GM12864 (cell line): ENCODE measurements around the gene RNF227.

Experiments
- DNase-seq: peaks from one replicate; pipeline ENCODE4 v3.0.0-alpha.2; 2011; ENCODE audit warnings: low read depth
- H3K4me3 ChIP-seq: 2 replicates; pipeline ENCODE4 v1.5.1; 2011; ENCODE audit warnings: mild to moderate bottlenecking, low read depth, low read length, control low read depth
- TF ChIP-seq, protein P1 (sequence below): IDR thresholded peaks from 2 replicates; pipeline ENCODE4 v1.5.1; 2011; ENCODE audit warnings: low read depth, mild to moderate bottlenecking, moderate library complexity, low read length, control low read depth, inconsistent platforms; ENCODE audit errors: missing control alignments

Gene RNF227

DNA sequence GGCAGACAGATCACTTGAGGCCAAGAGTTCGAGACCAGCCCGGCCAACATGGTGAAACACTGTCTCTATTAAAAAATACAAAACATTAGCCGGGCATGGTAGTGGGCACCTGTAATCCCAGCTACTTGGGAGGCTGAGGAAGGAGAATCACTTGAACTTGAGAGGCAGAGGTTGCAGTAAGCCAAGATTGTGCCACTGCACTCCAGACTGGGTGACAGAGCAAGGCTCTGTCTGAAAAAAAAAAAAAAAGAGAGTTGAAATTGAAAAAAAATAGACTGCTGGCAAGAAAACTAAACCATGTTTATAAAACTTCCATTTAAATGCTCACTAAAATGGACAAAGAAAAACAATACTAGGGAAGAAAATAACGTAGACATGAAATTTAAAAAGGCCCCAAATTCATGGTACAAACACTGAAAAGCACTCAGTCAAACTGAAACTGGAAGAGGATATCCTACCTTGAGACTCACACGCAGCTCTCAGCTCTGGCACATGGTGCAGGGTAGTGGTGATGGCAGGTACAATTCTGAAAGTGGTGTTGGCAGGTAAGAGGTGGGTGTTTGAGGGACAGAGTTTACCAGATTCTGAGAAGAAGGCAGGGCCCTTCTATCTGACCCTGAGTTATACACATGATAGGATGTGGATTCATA lies 35.2 kb upstream of the RNF227 start:
- no peak overlapping the region for H3K4me3 ChIP-seq
- TF ChIP-seq, protein P1, sequence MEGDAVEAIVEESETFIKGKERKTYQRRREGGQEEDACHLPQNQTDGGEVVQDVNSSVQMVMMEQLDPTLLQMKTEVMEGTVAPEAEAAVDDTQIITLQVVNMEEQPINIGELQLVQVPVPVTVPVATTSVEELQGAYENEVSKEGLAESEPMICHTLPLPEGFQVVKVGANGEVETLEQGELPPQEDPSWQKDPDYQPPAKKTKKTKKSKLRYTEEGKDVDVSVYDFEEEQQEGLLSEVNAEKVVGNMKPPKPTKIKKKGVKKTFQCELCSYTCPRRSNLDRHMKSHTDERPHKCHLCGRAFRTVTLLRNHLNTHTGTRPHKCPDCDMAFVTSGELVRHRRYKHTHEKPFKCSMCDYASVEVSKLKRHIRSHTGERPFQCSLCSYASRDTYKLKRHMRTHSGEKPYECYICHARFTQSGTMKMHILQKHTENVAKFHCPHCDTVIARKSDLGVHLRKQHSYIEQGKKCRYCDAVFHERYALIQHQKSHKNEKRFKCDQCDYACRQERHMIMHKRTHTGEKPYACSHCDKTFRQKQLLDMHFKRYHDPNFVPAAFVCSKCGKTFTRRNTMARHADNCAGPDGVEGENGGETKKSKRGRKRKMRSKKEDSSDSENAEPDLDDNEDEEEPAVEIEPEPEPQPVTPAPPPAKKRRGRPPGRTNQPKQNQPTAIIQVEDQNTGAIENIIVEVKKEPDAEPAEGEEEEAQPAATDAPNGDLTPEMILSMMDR, result no peak
- DNase-seq, result no peak

DNA sequence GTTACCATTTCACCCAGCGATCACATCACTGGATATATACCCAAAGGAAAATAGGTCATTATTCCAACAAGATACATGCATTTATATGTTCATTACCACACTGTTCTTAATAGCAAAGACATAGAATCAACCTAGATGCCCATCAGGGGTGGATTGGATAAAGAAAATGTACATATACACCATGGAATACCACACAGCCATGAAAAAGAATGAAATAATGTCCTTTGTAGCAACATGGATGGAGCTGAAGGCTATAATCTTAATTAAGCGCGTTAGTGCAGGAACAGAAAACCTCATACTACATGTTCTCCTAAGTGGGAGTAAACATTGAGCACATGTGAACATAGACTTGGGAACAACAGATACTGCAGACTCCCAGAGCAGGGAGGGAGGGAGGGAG lies 34.5 kb upstream of the RNF227 start:
- no peak overlapping the region for H3K4me3 ChIP-seq
- TF ChIP-seq, protein P1, result no peak
- no peak for DNase-seq

DNA sequence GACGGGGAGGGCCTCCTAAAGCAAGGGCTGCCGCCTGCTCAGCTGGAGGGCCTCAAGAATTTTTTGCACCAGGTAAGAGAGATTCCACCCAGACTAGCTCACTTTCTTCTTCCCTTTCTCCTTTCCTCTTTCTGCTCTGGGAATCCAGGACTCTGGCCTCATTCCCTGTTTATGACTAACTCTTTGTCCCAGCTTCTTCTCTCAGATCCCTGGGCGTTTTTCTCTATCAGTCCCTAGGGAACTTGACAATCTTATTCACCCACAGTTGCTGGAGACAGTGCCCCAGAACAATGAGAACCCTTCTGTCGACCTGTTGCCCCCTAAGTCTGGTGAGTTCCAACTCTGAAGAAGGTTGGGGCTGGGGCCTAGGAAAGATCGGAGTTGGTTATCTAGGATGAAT lies 31.6 kb upstream of the RNF227 start:
- TF ChIP-seq, protein P1, result no peak
- DNase-seq, result no peak
- no peak overlapping the region for H3K4me3 ChIP-seq

DNA sequence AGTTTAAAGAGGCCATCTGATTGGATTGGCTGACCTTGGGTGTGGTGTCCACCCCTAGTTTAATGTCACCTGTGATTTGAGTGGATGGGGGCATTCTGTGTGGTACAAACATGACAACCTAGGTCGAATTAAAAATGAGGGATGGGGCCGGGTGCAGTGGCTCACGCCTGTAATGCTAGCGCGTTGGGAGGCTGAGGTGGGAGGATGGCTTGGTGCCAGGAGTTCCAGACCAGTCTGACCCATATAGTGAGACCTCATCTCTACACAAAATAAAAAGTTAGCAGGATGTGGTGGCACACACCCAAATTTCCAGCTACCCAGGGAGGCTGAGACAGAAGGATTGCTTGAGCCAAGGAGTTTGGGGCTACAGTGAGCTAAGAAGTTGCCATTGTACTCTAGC lies 30.4 kb upstream of the RNF227 start:
- TF ChIP-seq, protein P1, result no peak
- DNase-seq, result no peak
- H3K4me3 ChIP-seq, result no peak overlapping the region

DNA sequence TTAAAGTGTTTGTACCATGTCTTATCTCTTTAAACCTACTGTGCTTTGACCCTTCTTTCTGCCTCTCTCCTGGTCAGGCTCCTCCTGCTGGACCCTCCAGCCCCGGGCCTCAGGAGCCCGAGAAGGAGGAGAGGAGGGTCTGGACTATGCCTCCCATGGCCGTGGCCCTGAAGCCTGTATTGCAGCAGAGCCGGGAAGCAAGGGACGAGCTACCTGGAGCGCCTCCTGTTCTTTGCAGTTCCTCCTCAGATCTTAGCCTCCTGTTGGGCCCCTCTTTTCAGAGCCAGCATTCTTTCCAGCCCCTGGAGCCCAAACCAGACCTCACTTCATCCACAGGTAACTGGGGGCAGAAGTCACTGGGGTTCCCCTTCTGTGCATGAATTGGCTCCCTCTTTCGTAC lies 29.6 kb upstream of the RNF227 start:
- no peak overlapping the region for H3K4me3 ChIP-seq
- DNase-seq, result no peak
- TF ChIP-seq, protein P1, result no peak

DNA sequence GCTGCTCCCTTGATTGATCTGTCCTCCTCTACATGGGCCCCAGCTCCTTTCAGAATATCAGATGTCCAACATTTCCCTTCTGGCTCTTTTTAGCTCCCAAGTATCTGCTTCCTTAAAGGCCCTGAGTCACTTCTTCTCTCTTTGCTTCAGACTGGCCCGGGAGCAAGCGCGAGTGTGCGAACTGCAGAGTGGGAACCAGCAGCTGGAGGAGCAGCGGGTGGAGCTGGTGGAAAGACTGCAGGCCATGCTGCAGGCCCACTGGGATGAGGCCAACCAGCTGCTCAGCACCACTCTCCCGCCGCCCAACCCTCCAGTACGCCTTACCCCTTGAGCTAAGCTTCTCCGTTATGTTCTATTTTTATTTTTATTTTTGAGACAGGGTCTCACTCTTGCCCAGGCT lies 28.2 kb upstream of the RNF227 start:
- DNase-seq, result no peak
- H3K4me3 ChIP-seq, result no peak overlapping the region
- TF ChIP-seq, protein P1, result no peak

DNA sequence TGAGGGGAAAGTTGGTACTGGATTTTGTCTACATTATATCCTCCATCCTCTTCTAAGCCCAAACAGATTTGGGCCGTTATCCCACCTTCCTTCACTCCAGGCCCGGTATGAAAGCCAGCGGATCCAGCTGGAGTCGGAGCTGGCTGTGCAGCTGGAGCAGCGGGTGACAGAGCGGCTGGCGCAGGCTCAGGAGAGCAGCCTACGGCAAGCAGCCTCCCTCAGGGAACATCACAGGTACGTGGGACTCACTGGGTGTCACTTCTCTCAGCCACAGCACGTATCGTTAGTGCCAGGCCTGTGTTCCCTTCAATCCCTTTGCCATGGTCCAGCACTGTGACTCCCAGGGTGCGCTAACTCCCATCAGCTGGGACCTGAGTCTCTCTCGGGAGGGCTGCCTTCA lies 27.2 kb upstream of the RNF227 start:
- H3K4me3 ChIP-seq, result no peak overlapping the region
- DNase-seq, result no peak
- TF ChIP-seq, protein P1, result no peak
